GM10847 (cell line): ENCODE results near the gene SKP1.

Source experiments
- POLR2A ChIP-seq: IDR thresholded peaks from 2 replicates; pipeline ENCODE4 v1.6.1; 2011; ENCODE audit not compliant: insufficient read length; ENCODE audit errors: extremely low read depth

SKP1 gene

DNA sequence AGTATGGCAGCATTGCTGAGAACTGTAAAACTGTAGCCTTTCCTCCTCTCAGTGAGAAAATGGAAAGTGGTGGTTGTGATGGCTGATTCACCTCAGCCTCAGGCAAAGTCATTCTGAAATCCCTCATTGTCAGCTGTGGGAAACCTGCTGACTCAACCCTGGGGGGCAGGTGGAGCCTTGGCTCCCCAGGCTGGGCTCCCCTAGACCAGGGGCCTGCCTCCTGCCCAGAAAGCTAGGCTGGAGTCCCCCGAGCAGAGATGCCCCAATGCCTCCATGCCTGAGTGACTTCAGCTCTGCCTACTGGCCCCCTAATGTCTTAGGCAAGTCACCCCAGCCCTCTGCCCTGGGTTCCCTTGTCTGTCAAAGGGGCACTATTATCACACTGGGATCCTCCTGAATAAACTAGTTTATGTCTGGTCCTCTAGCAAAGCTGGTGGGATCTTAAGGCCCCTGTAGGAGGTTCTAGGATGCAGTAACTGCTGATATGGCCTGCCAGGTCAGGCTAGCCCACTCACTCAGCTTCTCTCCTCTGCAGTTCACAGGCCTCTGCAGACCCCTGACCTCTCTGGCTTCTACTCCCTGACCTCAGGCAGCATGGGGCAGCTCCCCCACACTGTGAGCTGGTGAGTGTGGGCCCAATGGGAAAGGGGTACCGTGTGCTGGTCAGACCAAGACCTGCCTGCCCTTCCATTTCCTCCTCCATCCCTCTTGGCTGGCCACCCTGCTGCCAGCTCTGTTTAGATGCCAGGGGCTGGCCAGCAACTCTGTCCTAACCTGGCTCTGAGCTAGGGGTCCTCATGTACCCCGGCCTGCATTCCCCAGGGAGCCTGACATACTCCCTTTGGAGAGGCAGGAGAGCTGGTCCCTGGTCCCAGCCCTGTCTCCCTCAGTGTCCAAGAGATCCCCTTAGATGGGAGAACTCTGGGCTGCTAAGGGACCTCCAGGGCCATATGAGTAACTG, 38.1 kb downstream of the SKP1 start:
- TF ChIP-seq POLR2A, result no peak

DNA sequence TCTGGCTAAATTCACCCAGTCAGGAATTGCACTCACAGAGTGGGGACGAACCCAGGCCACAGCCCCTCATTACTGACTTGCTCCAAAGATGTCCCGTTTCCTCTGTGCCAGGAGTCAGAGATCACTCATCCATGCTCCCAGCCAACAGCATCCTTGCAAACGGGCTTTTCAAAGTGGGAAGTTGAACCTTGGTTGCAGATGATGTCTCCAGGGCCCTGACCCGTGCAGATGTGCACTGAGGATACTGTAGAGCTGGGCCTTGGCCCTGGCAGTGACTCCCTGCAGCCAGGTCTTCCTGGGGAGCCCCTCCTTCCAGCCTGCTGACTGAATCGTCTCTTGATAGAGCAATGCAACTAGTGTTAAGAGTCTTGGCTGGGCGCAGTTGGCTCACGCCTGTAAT, 40.0 kb downstream of the SKP1 start:
- no peak for TF ChIP-seq POLR2A

DNA sequence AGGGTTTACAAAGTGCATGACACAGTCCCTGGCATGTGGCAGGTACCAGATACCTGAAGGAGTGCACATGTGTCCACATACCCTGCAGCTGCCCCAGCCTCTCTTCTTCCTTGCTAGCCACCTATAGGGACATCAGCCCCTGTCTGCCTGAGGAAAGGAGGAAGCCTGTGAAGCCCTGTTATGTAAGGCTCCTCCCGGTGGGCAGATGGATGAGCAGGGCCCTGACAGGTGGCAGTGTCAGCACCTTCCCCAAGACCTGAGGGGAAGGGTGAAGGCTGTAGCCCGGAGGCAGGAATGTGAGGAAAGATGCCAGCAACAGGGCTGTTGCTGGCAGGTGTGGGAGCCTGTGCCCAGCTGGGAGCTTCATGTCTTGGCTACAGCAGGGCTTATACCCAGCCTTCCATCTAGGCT, 40.5 kb downstream of the SKP1 start:
- no peak for TF ChIP-seq POLR2A

DNA sequence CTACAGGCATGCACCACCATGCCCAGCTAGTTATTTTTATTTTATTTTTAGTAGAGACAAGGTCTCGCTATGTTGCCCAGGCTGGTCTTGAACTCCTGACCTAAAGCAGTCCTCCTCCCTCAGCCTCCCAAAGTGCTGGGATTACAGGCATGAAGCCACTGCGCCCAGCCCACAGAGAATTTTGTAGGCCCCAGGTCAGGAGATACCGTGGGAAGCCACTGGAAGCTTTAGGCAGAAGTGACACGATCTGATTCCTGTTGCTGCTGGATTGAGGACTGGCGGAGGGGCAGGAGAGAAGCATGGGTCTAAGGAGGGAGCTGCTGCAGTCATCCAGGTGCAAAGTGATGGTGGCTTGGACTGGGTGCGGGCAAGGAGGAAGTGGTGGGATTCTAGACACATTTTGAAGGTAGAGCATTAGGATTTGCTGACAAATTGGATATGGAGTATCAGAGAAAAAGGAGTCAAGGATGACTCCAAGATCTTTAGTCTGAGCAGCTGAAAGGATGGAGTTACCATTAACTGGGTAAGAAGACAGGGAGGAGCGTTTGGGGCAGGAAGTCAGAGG, 41.6 kb downstream of the SKP1 start:
- no peak for TF ChIP-seq POLR2A

DNA sequence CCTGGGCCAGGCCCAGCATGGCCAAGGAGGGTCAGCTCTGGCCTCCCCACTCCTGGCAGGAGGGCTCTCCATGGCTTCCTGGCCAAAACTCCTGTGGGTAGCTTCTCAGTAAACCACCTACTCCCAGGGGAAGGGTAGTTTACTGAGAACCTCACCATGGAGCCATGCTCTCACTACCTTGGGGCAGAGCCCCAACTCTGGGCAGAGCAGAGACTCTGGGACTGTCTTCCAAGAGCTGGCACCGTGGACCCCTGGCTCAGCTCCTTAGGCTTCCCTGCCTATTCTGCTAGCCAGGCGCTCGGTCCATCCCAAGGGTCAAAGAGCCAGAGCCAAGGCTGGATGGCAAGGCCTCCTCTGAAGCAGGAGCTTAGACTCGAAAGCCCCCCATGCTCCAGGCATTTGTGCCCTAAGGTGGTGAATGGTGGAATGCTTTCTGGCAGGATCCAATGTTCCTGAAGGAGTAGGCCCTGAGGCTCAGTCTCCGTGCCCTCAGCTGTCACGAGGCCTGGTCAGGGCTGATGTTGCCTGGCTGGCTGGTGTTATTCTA, 42.7 kb downstream of the SKP1 start:
- no peak for TF ChIP-seq POLR2A

DNA sequence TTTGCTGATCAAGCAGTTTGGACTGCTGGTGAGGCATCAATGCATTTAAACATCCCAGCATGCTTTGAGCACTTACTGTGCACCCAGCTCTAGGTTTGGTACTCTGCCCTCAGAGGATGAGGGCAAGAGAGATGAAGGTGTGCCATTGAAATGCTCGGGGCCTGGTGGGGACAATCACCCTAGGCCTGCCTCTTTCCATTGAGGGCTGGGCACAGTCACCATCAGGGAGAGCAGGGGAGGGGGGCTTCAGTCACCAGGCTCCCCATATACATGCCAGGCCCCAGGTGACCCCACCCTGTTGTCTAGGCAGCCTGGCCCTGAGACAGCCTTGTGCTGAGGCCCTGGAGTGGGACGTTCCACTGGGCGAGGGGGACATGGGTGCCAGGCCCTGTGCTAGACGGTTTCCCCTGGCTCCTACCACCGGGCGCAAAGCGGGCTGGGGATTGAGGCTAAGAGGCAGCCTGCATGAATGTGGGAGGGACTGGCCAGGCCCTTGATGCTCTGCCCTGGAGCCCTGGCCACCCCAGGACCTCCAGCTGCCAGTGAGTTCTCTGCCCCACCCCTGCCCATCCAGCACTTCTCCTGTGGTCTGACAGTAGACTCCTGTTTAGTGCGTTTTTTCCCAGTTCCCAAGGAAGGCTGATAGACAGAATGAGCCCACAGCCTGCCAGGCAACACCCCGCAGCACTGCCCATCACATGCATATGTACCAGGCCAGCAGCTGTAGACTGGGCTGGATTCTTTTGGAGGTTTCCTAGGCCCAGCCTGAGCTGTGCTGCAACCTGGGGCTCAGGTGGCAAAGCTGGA, 43.4 kb downstream of the SKP1 start:
- no peak for TF ChIP-seq POLR2A

DNA sequence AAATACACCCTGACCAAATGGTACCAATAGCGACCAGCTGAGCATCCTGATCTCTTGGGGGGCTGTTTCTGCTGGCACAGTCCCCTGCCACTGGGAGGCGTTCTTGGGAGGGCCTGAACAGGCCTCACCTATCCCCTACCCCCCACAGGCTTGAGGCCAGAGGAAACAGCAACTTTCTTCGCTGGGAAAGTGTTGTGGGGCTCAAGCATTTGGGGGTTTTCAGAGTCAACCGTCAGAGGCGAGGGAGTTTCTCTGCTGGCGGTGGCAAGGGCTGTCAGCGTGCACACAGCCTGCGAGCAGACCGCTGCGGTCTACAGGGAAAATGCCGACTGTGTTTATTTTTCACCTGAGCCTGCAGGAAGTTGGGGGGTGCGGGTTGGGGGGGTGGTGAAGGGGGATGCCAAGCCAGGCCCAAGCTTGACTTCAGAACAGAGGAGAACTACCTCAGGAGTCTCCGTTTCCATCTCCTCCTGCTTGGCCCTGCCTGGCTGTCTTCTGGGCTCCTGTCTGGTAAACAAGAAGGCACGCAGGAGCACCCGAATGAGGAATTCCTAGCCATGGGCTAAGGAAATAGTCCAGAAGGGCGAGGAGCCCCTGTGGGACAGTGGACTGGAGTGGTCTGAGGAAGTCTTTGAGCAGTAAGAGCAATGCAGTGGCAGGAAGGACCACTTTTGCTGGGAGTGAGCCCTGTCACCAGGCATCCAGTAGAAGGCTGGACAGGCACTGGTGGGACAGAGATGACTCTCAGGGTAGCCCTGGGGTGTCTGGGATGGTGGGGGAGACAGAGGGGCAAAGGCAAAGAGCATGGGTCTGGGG, 44.2 kb downstream of the SKP1 start:
- no peak for TF ChIP-seq POLR2A

DNA sequence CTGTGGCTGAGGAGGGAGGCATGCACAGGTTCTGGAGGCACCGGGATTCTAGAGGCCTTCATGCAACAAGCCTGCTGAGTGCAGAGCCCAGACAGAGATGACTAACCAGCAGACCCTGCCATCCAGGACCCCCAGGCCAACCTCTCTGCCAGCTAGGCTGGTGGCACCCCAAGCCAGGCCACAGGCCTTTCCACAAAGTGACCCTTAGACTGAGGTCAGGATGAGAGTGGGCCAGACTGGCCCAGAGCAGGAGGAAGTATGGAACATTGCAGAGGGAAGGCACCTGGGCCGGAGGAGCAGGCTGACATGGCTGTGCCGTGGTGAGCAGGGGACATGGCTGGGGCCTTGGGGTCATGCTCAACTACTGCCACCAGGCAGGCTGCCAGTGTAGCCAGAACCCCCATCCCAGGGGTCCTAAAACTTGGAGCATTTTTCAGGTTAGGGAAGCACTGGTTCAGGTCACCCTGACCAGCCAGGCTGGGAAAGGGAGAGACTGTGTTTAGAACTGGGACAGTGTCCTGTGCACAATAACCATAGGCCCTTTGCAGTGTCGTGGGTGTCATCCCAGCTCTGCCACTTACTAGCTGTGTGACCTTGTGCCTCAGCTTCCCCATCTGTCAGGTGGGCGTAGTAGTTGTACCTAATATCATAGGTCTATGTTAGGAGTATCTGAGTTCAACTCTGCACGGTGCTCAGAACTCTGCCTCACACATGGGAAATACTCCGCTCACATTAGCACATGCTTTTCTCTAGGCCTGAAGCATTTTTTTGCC, 45.0 kb downstream of the SKP1 start:
- TF ChIP-seq POLR2A, result no peak

DNA sequence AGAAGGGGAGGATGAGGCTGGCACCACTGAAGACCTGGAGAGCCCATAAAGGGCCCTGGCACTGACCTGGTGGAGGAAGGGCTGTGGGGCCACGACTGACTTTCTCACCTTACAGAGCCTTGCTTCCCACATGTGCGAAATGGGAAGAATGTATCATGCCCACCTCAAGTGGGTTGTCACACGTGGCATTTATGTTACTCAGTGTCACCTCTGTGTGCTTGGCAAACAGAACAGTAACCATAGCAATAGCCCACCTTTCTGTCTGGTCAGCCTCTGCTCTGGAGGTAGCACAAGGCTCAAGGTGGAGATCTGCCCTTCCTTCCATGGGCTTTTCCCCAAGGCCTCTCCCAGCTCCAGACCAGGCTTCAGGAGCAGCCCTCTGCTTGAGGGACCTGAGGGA, 45.6 kb downstream of the SKP1 start:
- no peak for TF ChIP-seq POLR2A

DNA sequence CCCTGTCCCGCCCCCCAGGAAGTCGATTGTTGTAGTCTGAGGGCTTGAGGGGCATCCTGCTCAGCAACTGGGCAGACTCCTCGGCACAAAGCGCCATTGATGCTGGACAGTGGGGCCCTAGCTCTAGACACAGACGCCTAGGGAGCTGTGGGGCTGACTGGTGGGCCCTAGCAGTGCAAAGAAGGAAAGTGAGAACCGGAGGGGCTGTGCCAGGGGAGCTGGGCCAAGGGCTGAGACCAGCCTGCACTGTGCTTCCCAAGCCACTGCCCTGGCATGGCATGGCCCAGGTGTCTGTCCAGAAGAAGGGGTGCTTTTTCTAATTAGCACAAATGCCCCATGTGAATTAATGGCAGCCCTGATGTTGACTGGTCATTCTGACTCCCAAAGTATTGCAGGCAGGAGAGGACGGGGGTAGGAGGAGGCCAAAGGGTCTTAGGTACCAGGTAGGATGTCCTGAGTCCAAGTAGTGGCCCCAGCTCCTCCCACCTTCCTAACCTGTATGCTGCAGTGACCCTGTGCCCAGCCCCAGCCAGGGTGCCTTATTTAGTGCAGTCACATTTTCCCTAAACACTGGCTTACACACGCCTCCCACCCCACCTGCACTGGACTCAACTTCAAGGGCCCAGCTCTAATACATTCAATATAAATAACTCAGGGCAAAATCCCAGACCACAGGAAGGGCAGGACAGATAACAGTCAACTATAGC, 46.4 kb downstream of the SKP1 start:
- no peak for TF ChIP-seq POLR2A

DNA sequence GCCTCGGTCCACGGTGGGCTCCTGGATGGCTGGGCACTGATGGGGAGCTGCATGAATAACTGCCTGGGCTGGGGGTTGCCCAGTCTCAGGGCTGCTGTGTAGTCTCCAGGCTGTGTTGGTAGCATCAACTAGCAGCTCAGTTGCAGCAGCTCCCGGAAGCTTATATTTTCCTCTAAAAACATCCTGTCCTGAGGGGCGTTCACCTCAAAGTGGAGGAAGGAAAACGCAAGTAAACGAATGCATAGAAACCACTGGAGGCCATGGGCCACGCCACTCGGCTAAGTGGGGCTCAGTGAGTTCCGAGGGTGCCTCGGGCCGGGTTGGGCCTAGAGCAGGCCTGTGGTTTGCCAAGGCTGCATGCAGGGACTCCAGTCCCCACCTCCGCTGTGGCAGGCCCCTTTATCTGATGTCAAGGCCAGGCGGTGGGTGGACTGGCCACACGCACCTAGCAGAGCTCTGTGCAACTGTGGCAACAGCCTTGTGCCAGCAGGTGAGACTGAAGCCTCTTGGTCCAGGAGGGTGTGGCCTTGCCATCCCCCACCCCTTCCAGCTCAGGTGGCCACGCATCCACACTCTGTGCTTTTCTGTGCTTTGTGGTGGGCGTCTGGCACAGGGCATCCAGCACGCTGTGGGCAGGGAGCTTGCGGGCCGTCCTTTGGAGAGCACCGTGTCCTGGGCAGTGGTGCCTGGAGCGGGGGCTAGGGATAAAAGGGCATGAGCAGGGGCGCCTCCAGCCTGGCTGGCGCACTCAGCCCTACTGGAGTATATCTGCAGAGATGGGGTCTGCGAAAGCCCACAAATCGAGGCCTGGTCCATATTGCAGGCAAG, 47.1 kb downstream of the SKP1 start:
- no peak for TF ChIP-seq POLR2A

DNA sequence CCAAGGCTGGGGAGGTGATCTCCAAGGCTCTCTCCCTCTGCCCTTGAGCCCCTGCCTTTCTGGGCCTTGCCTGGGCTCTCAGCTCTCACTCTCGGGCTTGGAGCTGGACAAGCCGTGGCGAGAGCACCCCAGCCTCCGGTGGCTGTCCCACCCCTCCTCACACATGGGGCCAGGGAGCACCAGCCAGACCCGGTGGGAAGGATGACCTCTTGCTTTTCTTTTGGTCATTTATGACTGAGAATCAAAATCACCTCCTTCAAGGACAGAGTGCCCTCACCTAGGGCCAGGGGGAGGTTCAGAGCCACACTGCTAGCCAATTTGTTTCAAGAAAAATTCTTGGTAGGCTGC, 48.1 kb downstream of the SKP1 start:
- TF ChIP-seq POLR2A, result no peak
